Kidney (tissue), 14 donors: Measurements from ENCODE around the gene PPP2R2B. TPM values are rescaled to one million over a fixed set of nuclear protein-coding genes. Genes with fewer than 3 reads are reported as not detected.

Experiments
- DNase-seq, 5 donors: peaks; one replicate each; pipeline ENCODE4 v3.0.0-alpha.2; 2013 to 2020
- FAIRE-seq: peaks from 2 replicates; lab custom pipeline; 2012; peaks lifted over from hg19 to GRCh38; lab: Jason Lieb, UNC
- H3K27ac ChIP-seq, 2 donors: one replicate each; pipeline ENCODE4 v1.7.0; 2013; ENCODE audit warnings: low read depth in 2 of 2, low read length in 2 of 2, inconsistent platforms in 1 of 2
- H3K27me3 ChIP-seq: one replicate; pipeline ENCODE4 v1.7.1; 2013; ENCODE audit warnings: low read length, inconsistent platforms; ENCODE audit not compliant: control insufficient read depth, insufficient read depth
- H3K36me3 ChIP-seq, 3 donors: one replicate each; pipeline versions ENCODE4 v1.7.0 to v1.7.1; 2013; ENCODE audit warnings: low read length in 3 of 3, control low read depth in 1 of 3, inconsistent platforms in 1 of 3; ENCODE audit not compliant: insufficient read depth in 3 of 3, control insufficient read depth in 2 of 3
- H3K4me1 ChIP-seq, 3 donors: one replicate each; pipeline versions ENCODE4 v1.7.0 to v1.7.1; 2013; ENCODE audit warnings: low read length in 3 of 3, inconsistent platforms in 1 of 3, low read depth in 1 of 3; ENCODE audit not compliant: control insufficient read depth in 2 of 3, insufficient read depth in 2 of 3
- H3K4me3 ChIP-seq, 3 donors: one replicate each; pipeline versions ENCODE4 v1.7.0 to v1.8.1; 2013; ENCODE audit warnings: low read length in 3 of 3, control low read depth in 1 of 3, inconsistent platforms in 1 of 3
- H3K9ac ChIP-seq, 3 donors: one replicate each; pipeline versions ENCODE4 v1.7.0 to v1.7.1; 2013; ENCODE audit warnings: low read length in 3 of 3, control low read depth in 1 of 3, inconsistent platforms in 1 of 3
- H3K9me3 ChIP-seq, 3 donors: one replicate each; pipeline versions ENCODE4 v1.7.0 to v1.7.1; 2013; ENCODE audit warnings: low read length in 3 of 3, control low read depth in 1 of 3, inconsistent platforms in 1 of 3; ENCODE audit not compliant: control insufficient read depth in 2 of 3, insufficient read depth in 1 of 3
- intact Hi-C: fragments of 100-400 bp; cut with DNase I; formaldehyde crosslinking; loops from one replicate; pipeline ENCODE4 v1.11.1; 2022
- polyA plus RNA-seq: library from polyadenylated mRNA; stranded (reverse); fragments of 350-450 nt; fragmentation: Illumina TruSeq; extraction: RNeasy Lipid Tissue Mini Kit (QIAGEN cat#74804); gene quantifications from one replicate; pipeline ENCODE4 v1.2.3, GENCODE V29; 2014; ENCODE audit warnings: low read depth, low replicate concordance; ENCODE audit not compliant: insufficient read depth
- total RNA-seq: library from RNA; stranded (reverse); fragmentation: NEBNext Ultra II Directional; extraction: Animal tissue kit (Norgen Biotek cat#: 25700); gene quantifications from one replicate; pipeline ENCODE4 v1.2.1, GENCODE V29; 2021
- TF ChIP-seq, protein P1 (sequence below): IDR thresholded peaks from 3 replicates; pipeline ENCODE4 v1.5.1; 2012; ENCODE audit warnings: mild to moderate bottlenecking, moderate library complexity, borderline replicate concordance; ENCODE audit not compliant: insufficient read depth; ENCODE audit errors: extremely low read depth
- donor health status: control.
- donor health status: control.
- donor health status: control.
- donor health status: control.
- donor health status: control.
- donor health status: DM: yes; HTN: yes; CAD: no.
- donor health status: Normal renal cell carcinoma (clear cell type).

PPP2R2B gene
- total and polyA plus RNA-seq, 2 donors from 2014 or later, result 4.0 to 8.2 TPM

DNA sequence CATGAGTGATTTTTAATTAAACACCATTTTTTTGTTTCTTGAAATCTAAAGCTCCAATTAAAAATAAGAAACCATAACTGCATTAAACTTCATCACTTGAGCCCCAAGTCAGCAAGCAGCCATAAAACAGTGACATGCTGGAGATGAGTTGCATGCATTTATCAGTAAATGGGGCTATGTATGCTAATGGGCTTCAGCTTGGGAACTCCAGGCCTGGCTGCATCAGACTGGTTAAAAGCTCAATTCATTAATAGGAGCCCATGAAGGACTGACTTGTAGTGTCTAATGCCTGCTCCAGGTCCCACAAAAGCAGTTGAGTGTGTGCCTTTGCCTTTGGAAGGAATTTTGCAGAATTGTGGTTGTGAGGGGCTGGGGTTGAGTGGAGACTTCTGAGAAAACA, 328.9 kb downstream of the PPP2R2B start:
- Histone ChIP-seq H3K4me1 (no peaks in the 10 kb centered on the region), H3K27me3 (no peaks in the 10 kb centered on the region), H3K9me3 (no peaks in the 10 kb centered on the region), H3K27ac (no peak overlapping the region), H3K9ac (no peak overlapping the region), H3K4me3 (no peak overlapping the region), H3K36me3 (no peaks in the 10 kb centered on the region)
- intact Hi-C loops, result loop anchor here (10.0 kb wide), 1 partner anchor 415 kb away; no protein-coding TSS in a partner anchor
- TF ChIP-seq, protein P1, sequence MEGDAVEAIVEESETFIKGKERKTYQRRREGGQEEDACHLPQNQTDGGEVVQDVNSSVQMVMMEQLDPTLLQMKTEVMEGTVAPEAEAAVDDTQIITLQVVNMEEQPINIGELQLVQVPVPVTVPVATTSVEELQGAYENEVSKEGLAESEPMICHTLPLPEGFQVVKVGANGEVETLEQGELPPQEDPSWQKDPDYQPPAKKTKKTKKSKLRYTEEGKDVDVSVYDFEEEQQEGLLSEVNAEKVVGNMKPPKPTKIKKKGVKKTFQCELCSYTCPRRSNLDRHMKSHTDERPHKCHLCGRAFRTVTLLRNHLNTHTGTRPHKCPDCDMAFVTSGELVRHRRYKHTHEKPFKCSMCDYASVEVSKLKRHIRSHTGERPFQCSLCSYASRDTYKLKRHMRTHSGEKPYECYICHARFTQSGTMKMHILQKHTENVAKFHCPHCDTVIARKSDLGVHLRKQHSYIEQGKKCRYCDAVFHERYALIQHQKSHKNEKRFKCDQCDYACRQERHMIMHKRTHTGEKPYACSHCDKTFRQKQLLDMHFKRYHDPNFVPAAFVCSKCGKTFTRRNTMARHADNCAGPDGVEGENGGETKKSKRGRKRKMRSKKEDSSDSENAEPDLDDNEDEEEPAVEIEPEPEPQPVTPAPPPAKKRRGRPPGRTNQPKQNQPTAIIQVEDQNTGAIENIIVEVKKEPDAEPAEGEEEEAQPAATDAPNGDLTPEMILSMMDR, result no peak
- DNase-seq (no peak), FAIRE-seq (no peak)

GRCh38 chr5:146548781-146549449, 329.6 kb downstream of the PPP2R2B start:
- Histone ChIP-seq H3K4me3 (no peak overlapping the region), H3K4me1 (no peaks in the 10 kb centered on the region), H3K27me3 (no peaks in the 10 kb centered on the region), H3K36me3 (no peaks in the 10 kb centered on the region), H3K9ac (no peak overlapping the region), H3K27ac (no peak overlapping the region), H3K9me3 (no peaks in the 10 kb centered on the region)
- FAIRE-seq (no peak), DNase-seq (no peak)
- intact Hi-C loops, result loop anchor here (10.0 kb wide), 1 partner anchor 416 kb away; no protein-coding TSS in a partner anchor
- TF ChIP-seq, protein P1, result no peak

DNA sequence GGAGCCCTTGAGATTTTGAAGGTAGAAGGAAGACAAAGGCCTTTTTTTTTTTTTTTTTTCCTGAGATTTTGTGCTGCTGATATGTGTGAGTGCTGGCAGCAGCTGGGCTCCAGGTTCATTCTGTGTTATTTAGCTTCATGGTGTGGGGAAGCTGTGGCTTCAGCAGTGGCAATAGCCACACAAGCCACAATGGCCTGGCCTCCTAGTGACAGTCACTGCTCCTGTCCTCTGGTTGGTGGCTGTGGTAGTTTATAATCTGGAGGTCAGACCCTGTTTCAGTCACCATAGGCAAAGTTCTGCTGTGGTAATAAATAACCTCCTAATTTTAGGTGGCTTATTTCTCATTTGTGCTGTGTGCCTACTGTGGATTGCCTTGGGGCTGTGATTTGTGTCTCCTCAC, 334.3 kb downstream of the PPP2R2B start:
- intact Hi-C loops, result loop anchor here (10.0 kb wide), 1 partner anchor 421 kb away; no protein-coding TSS in a partner anchor
- TF ChIP-seq, protein P1, result no peak
- Histone ChIP-seq H3K36me3 (no peaks in the 10 kb centered on the region), H3K27me3 (no peaks in the 10 kb centered on the region), H3K9ac (no peak overlapping the region), H3K27ac (no peak overlapping the region), H3K4me3 (no peak overlapping the region), H3K4me1 (no peaks in the 10 kb centered on the region), H3K9me3 (no peaks in the 10 kb centered on the region)
- DNase-seq (no peak), FAIRE-seq (no peak)
